AG04450 (cell line): ENCODE data around the gene GAB3. TPM values are rescaled to one million over a fixed set of nuclear protein-coding genes. Genes with fewer than 3 reads are reported as not detected.

Source experiments
- CTCF ChIA-PET: fragments of 300-600, 350-600 bp; formaldehyde crosslinking; extraction: SDS; loops from one replicate; lab custom pipeline; 2022; ENCODE audit warnings: antibody characterized with exemption, inconsistent platforms; lab: Charles Lee
- POLR2A ChIA-PET: fragments of 350-600 bp; formaldehyde crosslinking; extraction: SDS; loops from one replicate; lab custom pipeline; 2021; ENCODE audit warnings: antibody characterized with exemption, inconsistent platforms; lab: Yijun Ruan, JAX
- DNase-seq: peaks from one replicate; pipeline ENCODE4 v3.0.0-alpha.2; 2011; ENCODE audit warnings: low read depth, low spot score
- H3K27ac ChIP-seq: one replicate; pipeline ENCODE4 v1.5.1; 2012; ENCODE audit warnings: low read depth, low read length, control low read depth
- H3K27me3 ChIP-seq: one replicate; pipeline ENCODE4 v1.6.0; 2012; ENCODE audit warnings: low read length; ENCODE audit not compliant: control insufficient read depth, insufficient read depth
- H3K4me3 ChIP-seq: 2 replicates; pipeline ENCODE4 v1.5.1; 2011; ENCODE audit warnings: mild to moderate bottlenecking, low read depth, low read length, control low read depth
- H3K9me3 ChIP-seq: 2 replicates; pipeline ENCODE4 v1.5.1; 2012; ENCODE audit warnings: low read length; ENCODE audit not compliant: control insufficient read depth, insufficient read depth
- polyA plus RNA-seq: library from polyadenylated mRNA; depleted of rRNA; stranded (reverse); fragments of >200 nt; gene quantifications from 2 replicates; pipeline ENCODE4 v1.2.3, GENCODE V29; 2011
- TF ChIP-seq, protein P1 (sequence below): IDR thresholded peaks from 2 replicates; pipeline ENCODE4 v1.5.1; 2011; ENCODE audit warnings: low read depth, low read length, control low read depth, inconsistent platforms

GAB3 gene
- polyA plus RNA-seq, 1 experiment: 2.5 TPM

DNA sequence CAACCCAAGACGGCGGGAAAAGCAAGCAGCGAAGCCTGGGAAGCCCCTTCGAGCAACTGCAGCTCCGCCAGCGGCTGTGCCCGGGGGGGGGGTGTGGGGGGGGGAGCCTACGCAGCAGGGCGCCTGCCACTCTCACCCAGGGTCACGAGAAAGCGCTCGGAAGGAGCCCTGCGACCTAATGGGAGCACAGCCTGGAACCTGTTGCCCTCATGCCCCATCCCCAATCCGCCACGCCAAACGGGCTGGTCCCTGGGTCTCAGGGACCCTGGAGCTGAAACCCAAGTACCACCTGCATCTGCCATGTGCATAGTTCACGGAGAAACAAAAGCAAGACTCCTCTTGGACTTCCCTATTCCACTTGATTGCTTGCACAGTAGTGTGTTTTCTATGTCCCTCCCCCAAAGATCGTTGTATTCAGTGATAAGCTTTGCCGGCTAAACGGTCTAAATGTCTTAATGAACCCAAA is 359 bp upstream of the GAB3 start:
- POLR2A ChIA-PET: no interaction called here
- no peak for DNase-seq
- TF ChIP-seq, protein P1, sequence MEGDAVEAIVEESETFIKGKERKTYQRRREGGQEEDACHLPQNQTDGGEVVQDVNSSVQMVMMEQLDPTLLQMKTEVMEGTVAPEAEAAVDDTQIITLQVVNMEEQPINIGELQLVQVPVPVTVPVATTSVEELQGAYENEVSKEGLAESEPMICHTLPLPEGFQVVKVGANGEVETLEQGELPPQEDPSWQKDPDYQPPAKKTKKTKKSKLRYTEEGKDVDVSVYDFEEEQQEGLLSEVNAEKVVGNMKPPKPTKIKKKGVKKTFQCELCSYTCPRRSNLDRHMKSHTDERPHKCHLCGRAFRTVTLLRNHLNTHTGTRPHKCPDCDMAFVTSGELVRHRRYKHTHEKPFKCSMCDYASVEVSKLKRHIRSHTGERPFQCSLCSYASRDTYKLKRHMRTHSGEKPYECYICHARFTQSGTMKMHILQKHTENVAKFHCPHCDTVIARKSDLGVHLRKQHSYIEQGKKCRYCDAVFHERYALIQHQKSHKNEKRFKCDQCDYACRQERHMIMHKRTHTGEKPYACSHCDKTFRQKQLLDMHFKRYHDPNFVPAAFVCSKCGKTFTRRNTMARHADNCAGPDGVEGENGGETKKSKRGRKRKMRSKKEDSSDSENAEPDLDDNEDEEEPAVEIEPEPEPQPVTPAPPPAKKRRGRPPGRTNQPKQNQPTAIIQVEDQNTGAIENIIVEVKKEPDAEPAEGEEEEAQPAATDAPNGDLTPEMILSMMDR: no peak
- CTCF ChIA-PET: interaction anchor here (1.8 to 4.2 kb wide), 2 partner anchors 12 to 91 kb away, joined by 6 to 24 read pairs; partner anchors contain the start of gene DKC1
- Histone ChIP-seq H3K4me3 (peak overlapping the region; percentile 61), H3K27me3 (no peaks in the 10 kb centered on the region), H3K9me3 (no peaks in the 10 kb centered on the region), H3K27ac (no peak overlapping the region)

DNA sequence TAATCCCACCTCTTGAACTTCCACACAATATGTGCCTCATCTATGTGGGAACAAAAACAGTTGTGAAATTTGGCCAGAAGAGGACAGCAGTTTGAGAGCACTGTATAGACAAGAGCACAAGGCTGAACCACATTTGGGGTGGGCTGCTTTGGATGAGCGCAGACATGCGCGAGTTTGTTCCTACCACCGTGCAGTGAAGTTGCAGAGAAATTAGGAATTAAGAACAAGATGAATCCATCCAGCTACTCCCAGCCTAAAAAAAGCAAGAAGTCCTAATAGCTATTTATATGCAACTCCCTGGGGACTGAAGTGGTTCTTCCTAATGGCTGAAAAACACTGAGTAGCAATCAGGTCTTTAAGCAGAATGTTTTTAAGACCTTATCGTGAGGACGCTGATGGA is 1.0 kb downstream of the GAB3 start:
- ChIA-PET POLR2A (no interaction called here), CTCF (interaction anchor here (1.0 to 4.2 kb wide), 10 partner anchors 9 to 202 kb away, joined by 3 to 30 read pairs (median 6); partner anchors contain the start of genes DKC1 and SMIM9)
- TF ChIP-seq, protein P1: no peak
- H3K9me3 ChIP-seq: no peaks in the 10 kb centered on the region
- no peak for DNase-seq
- H3K27me3 ChIP-seq: no peaks in the 10 kb centered on the region
- H3K27ac ChIP-seq: no peak overlapping the region
- H3K4me3 ChIP-seq: peak overlapping the region; percentile 61; the same call in 1 of the 2 replicates

DNA sequence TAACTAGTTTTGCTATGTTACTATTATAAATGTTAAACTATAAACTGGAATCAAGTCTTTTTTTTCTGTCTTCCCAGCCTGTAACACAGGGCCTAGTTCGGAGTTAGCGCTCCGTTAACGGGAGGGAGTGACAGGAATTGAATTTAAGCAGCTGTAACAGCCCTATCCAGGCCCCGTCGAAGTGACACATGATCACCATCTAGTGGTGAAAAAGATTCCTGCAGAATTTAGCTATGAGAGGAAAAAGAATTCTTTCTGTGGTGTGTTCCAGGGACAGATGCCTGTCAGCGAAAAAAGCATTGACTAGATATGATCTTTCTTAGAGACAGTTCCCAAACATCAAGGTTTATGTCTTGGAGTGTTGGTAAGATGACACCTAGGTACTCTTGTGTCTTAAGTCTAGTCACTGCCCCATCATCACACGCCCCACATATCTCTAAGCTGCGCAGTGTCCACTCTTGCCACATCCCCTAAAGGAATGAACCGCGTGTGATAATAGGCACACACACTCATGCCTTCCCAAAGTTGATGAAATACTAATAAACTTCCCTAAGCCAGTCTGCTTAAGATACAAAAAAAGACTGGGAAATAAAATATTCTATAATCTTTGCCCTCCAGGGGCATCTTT is 2.1 kb downstream of the GAB3 start:
- DNase-seq: no peak
- CTCF ChIA-PET: interaction anchor here (0.5 to 4.2 kb wide), 24 partner anchors 10 to 201 kb away, joined by 3 to 30 read pairs (median 4); partner anchors contain the start of genes DKC1, MPP1 and SMIM9
- POLR2A ChIA-PET: no interaction called here

DNA sequence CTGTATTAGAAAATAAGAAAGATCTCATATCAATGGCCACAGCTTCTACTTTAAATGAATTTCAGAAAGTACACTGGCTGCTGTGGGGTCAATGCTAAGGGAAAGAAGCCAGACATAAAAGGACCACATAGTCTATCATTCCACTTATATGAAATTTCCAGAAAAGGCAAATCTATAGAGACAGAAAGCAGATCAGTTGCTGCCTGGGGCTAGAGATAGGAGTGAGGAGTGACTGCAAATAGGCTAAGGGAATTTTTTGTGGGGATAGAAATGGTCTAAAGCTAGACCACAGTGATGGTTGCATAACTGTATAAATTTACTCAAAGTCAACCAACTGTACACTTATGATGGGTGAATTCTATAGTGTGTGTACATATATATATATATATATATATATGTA is 8.3 kb downstream of the GAB3 start:
- ChIA-PET POLR2A (no interaction called here), CTCF (no interaction called here)
- H3K9me3 ChIP-seq: no peaks in the 10 kb centered on the region
- DNase-seq: no peak
- TF ChIP-seq, protein P1: no peak
- H3K4me3 ChIP-seq: no peak overlapping the region
- H3K27me3 ChIP-seq: no peaks in the 10 kb centered on the region
- no peak overlapping the region for H3K27ac ChIP-seq

More for the DNA sequence above, 2.1 kb downstream of the GAB3 start:
- Histone ChIP-seq H3K27ac (no peak overlapping the region), H3K4me3 (no peak overlapping the region), H3K9me3 (no peaks in the 10 kb centered on the region), H3K27me3 (no peaks in the 10 kb centered on the region)
- TF ChIP-seq, protein P1: peak; percentile 74

DNA sequence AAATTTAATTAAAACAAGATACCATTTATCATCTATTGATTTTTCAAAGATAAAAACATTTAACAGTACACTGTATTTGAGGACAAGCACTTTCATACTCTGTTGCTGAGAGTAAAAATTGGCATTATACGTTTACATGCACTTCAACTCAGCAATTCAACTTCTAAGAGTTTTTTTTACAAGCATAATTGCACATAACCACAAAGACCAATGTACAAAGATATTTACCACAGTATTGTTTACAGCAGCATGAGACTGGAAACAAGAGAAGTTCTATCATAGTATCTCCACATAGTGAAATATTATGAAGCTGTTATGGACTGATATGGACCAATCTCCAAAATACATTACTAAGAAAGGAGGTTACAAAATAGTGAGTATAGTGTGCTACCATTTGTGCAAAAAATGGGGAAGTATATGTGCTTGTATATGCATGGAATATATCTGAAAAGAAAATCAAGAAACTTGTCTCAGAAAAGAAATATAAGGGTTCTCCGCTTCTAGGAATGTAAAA is 10.9 kb downstream of the GAB3 start:
- no peaks in the 10 kb centered on the region for H3K9me3 ChIP-seq
- H3K27ac ChIP-seq: no peak overlapping the region
- H3K27me3 ChIP-seq: no peaks in the 10 kb centered on the region
- no peak overlapping the region for H3K4me3 ChIP-seq
- TF ChIP-seq, protein P1: no peak
- no peak for DNase-seq
- ChIA-PET CTCF (interaction anchor here (3.4 kb wide), 1 partner anchor 9 kb away, joined by 30 read pairs; no protein-coding TSS in a partner anchor), POLR2A (no interaction called here)
